NCI-H510A (cell line): Measurements from ENCODE around the gene GPD2.

Experiments
- DNase-seq: peaks from one replicate; lab custom pipeline; 2025; lab: John Stamatoyannopoulos, UW

The GPD2 gene

DNA sequence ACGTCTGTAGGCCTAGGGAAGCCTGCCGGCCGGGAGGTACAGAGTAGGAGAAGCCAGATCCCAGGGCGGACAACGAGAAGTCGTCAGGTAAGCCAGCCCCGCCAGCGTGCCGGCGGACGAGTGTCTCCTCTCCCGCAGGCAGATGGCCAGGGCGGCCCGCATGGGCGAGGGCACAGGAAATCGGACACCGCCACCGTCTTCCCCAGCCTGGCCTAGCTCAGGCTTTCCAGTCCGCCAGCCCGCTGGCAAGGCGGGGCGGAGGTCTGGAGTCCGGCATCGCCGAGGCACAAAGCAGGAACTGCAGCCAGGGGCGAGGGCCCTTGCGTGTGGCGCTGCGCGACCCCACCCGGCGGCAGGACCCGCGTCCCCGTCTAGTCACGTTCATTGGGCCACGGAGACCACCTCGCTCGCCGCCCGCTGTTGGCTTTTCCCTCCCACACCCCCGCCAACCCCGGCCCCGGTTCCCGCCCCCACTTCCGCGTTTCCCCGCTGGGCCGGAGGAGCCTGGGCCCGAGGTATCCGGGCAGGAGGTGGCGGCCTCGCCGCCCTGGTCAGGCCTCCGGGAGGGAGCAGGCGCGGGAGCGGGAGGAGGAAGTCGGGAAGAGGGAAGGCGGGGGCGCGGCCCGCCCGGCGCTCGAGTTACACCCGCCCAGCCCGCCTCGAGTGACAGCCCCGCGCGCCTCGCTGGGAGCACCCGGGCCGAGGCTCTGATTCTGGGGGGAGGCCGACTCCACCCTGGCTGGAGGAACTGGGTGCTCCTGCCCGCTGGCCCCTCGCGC lies at the start of gene GPD2:
TSS of gene GPD2 (plus strand) at position 662 of the 779 bp plus-strand sequence. CDS start 39,727 bp downstream, outside the sequence.
- DNase-seq = peak; percentile 58

DNA sequence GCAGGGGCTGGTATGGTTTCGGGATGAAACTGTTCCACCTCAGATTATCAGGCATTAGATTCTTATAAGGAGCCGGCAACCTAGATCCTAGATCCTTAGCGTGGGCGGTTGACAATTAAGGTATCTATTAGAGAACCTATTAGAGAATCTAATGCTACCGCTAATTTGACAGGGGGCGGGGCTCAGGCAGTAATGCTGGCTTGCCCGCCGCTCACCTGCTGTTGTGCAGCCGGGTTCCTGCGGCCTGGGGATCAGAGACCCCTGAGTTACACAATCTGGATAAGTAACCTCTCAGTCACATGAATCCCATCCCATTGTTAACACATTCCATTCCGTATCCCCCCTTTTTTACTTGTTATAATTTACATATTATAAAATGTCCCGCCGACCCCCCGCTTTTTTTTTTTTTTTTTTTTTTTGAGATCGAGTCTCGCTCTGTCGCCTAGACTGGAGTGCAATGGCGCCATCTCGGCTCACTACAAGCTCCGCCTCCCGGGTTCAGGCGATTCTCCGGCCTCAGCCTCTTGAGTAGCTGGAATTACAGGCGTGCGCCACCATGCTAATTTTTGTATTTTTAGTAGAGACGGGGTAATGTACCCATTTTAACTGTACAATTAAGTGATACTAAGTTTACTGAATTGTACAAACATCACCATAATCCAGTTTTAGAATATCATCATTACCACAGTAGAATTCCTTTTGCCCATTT lies 42.0 kb upstream of the GPD2 start:
- no peak for DNase-seq

DNA sequence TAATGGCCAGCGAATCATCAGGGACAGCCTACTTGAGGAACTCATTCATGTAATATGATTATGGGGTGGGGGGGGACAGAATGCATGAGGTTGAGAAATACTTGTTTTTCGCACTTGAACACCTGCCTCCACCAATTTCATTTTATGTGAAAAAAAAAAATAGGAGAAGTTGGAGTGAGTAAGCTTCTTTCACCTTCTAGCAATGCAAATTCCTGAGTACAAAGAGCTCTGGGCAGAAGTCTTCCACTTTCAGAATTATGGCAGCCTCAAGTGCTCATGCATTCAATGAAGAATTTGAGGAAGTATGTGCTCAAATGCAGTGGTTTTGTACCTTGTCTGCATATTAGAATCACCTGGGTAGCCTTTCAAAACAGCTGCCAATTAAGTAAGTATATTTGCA lies 40.1 kb upstream of the GPD2 start:
- no peak for DNase-seq

DNA sequence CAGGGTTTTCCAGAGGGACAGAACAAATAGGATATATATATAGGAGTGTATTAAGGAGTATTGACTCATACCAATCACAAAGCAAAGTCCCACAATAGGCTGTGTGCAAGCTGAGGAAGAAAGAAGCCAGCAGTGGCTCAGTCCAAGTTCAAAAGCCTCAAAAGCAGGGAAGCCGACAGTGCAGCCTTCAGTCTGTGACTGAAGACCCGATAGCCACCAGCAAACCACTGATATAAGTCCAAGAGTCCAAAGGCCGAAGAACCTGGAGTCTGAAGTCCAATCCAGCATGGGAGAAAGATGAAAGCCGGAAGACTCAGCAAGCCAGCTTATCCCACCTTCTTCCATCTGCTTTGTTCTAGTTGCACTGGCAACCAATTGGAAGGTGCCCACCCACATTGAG lies 39.0 kb upstream of the GPD2 start:
- DNase-seq = no peak

DNA sequence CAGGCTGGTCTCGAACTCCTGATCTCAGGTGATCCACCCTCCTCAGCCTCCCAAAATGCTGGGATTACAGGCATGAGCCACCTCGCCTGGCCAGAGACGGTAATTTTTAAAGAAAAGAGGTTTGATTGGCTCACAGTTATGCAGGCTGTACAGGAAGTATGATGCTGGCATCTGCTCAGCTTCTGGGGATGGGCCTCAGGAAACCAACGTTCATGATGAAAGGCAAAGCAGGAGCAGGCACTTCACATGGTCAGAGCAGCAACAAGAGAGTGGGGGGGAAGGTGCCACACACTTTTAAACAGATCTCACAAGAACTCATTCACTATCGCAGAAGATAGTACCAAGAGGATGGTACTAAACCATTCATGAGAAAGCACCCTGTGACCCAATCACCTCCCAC lies 38.0 kb upstream of the GPD2 start:
- no peak for DNase-seq

DNA sequence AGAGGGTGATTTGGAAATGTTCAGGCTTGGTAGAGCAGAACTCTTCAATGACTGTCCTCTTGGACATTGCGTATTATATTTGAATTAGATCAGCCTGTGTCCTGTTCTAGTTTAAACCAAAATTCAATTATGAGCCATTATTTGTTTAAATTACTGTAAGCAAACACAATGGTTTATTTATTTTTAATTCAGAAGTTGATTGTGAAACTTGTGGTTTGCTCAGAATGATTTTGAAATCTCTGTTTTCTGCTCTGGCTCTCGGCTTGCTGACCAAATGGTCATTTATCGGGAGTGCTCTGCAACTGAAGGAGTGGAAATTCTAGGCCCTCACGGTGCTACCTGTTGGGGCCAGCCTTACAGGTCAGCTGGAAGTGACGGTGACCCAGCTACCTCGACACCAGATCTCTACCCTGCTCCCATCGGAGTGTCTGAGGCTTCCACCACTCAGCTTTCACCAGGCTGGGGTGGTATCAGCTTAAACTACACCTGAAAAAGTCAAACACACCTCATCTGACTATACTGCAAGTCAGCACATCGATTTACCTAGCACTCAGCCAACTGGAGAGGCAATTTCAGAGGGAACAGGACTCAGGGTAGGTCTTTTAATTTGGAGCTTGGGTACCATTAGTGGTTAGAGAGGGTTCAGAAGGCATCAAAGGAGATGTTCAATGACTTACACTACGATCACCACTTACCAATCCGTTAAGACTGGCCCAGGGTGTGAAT lies 36.8 kb upstream of the GPD2 start:
- no peak for DNase-seq

DNA sequence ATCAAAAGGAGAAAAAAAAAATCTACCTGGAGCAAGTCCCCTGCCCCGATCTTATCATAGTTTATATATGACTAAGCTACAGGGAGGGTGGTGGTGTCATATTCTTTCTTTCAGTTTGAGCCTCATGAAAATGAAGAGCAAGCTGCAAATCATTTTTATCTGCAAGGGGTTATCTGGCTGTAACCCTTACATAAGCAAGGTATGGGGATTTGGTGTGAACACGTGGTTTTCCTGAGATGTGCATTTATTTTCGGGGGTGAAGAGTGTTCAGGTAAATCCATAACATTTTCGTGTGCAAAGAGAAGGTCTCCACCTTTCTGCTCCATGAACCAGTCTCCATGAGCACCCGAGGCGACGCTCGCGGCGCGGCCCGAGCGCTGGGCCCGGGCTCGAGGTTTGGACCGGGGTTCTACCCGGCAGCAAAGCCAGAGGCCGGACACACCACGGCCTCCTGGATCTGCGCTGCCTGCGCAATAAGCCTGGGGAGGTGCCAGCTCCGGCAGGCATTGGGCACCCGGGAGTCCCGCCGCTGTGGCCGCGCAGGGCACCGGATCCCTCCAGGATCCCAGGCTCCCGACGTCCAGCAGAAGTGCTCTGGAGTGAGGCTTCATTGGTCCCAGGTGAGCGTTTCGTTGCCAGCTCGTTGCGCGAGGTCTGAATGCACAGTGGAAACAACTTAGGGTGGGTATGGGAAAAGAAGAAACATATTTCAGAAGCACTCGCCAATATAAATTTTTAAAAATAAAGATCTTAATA lies 36.1 kb upstream of the GPD2 start:
- peak; percentile 47 for DNase-seq

DNA sequence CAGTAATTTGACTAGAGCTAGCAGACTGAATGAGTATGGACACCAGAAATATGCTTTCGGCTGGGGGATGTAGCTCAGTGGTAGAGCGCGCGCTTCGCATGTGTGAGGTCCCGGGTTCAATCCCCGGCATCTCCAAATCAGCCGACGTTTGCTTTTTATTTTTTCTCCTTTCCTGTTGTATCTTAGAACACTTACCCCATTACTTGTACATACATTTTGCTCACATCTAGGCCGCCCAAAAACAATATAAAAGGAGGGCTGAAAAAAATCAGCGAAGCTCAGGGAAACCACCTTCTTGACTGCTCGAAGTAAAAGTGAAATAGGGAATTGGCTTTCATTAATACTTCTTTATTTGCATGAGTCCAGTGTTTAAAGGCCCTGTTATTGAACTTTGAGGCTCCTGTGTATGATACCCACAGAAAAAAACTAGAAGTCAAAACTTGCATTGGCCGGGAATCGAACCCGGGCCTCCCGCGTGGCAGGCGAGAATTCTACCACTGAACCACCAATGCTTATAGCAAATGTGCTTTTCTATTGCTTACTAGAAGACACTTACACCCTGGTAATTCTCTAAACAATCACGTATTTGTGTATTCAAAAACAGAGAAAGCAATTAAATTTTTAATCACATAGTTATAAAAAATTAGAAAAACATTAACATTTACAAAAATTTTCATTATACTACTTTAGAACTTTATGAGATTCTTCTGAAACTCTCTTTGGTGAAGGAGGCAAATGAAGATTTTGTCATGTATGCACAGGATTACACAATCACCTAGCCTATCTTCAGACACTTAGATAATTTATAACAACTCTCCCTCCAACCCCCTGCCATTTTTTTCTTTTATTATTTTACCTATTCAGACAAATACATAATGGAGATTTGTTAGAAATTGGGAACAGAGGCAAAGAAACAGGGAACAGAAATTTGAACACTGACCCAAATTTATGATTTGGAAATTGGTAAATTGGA lies 35.2 kb upstream of the GPD2 start:
- DNase-seq = peak; percentile 38

DNA sequence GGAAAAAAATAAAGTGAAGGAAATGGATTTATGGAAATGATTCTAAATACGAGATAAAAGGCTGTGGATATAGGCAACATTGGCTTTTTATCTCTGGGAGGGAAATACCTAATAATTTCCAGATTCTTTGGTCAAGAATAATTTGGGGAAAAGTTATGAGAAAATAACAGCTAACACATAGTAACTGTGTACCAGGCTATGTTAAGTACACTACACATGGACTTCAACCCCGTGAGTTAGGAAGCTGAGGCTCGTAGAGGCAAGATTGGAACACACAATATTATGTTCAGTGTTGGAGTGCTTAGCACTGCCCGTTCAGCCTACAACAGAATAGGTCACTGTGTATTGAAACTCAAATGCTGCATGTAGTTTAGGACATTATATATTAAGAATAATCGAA lies 34.3 kb upstream of the GPD2 start:
- DNase-seq = no peak

DNA sequence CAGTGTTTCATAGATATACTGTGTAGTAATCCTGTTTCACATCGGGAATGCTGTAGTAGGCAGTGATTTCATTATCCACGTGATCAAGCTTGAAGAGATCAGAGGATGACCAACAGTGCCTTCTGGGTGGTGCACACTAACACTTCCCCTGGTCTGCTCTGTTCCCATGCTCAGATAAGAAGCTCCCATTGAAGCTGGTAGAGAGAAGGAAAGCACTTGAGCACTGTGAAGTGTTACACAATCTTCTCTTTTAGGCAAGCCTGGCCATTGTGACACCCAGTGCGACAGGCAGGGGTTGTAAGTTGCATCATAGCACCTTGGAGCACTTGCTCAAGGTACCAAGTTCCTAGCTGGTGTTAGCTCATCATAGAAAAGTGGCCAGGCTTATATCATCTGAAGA lies 30.6 kb upstream of the GPD2 start:
- DNase-seq = no peak

DNA sequence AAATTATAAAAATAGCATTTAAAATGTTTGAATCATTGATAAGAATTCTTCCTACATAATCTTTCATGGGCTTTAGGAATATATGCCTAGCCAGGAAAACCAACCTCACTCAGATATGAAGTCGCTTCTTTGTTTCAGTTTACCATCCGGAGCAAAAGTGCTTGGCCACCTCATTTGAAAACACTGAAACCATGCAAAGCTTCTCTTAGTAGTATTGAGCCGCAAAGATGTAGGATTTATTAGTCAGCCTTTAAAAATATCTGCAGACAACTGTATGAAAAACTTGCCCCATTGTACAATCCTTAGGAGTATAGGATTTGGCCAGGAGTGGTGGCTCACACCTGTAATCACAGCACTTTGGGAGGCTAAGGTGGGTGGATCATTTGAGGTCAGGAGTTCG lies 24.3 kb upstream of the GPD2 start:
- DNase-seq = no peak

DNA sequence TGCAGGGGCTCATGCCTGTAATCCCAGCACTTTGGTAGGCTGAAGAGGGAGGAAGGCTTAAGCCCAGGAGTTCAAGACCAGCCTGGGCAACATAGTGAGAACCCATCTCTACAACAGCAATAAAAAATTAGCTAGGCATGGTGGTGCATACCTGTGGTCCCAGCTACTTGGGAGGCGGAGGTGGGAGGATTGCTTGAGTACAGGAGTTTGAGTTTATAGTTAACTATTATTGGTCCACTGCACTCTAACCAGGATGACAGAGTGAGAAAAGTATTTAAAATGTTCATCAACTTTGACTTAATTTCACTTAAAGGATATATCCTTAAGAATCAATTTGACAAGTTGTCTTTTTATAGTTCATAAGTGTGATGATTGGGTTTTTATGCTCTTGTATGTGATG lies 14.3 kb upstream of the GPD2 start:
- no peak for DNase-seq

DNA sequence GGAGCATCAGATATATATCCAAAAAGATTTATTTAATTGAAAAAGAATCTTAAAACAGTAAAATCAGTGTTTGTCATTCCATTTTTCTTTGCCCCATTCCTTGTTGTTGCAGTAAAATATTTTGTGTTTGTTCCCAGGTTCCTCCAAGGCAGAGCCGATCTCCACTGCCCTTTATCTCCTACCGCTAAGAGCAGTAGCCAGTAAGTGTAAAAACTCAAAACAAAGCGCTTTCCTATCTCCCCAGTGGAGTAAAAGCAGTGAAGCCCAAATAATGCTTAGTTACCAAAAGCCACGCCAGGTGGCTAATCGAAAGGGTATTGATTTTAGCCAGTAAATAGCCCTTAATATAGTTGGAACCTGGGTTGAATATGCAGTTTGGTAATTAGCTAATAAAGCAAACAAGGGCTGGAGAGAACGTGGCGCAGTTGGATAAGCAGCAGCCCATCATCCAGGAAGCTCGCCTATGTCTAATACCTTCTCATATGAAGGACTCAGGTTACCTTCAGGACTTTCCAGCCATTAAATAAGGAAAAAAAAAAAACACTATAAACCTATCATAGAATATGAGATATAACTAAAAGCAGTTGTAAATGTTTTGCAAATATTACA lies 12.4 kb upstream of the GPD2 start:
- DNase-seq = no peak

DNA sequence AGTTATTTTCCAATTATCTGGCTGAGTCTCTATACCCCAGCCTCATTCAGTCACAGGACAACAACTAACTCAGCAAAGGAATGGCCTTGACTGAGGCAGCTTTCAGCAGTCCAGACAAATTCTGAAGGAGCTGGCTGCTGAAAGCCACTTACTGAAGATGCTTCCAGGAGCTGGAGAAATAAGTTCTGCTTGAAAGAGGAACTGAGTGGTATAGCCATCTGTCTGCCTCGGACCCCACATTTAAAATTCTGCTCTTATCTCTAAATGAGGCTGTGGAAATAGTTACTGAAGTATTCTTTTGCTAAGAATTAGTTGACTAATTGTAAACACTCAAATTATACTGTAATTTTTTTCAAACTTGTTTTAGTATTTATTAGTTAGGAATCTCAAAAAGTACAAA lies 9.1 kb upstream of the GPD2 start:
- no peak for DNase-seq

DNA sequence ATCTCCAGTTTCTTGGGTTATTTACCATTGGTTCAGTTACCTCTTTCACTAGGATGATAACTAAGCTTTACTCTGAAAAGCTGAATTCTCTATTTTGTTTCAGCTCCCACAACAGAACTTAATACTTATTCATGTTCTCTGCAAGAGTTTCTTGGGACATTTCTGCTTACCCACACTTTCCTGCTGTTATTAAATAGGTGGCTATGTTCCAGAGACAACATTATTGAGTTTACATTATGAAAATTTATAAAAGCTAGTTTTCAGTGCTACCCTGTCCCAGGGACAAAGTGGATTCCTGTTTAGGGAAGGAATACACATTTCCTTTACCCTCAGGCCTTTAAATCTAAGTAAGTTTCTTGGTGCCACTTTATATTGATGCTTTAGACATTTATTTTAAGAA lies 7.0 kb upstream of the GPD2 start:
- DNase-seq = no peak

DNA sequence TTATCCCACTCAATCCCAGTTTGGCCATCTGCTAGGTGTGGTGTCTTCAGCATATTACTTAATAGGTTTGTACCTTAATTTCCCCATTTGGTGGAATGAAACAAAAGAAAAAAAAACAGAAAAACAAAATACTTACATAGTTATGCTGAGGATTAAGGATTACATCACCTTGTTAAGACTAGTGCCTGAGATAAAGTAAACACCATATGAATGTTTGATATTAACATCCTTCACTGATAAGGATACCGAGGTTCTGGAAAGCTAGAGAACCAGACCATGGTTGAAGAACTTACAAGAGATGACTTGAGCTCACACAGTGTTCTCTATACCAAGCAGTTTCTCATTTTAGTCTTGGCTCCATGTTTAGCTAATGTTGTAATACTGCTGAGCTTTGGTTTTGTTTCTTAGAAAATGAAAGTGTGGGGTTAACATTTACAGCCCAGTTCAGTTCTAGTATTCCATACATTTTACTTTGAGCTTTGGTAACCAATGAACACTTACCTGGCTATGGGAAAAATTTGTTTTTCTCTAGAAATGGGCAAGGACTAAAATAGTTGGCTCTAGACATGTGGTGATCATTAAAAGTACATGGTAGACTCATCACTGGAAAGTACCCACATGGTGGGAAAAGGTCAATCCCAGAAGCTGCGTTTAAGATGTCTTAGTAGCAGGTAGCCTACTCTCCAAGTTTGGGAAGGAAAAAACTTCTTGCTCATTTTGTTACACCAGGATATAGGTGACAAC lies 5.8 kb upstream of the GPD2 start:
- no peak for DNase-seq

DNA sequence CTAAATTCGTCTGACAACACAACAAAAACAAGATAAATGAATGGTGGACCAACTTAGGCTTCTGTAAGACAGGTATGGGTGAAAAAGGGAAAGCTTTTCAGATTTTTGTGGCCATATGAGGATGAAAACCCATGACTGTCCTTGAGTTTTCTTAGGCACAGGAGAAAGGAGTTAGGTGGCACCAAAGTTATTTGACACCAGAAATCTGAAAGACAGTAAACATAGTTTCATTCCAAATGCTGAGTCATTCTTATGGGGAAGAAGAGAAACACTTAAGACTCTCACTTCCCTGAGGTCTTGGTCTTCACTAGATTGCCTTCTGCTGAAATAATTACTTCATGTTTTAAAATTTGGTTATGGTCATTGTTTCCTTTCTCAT lies 5.2 kb upstream of the GPD2 start:
- DNase-seq = no peak

DNA sequence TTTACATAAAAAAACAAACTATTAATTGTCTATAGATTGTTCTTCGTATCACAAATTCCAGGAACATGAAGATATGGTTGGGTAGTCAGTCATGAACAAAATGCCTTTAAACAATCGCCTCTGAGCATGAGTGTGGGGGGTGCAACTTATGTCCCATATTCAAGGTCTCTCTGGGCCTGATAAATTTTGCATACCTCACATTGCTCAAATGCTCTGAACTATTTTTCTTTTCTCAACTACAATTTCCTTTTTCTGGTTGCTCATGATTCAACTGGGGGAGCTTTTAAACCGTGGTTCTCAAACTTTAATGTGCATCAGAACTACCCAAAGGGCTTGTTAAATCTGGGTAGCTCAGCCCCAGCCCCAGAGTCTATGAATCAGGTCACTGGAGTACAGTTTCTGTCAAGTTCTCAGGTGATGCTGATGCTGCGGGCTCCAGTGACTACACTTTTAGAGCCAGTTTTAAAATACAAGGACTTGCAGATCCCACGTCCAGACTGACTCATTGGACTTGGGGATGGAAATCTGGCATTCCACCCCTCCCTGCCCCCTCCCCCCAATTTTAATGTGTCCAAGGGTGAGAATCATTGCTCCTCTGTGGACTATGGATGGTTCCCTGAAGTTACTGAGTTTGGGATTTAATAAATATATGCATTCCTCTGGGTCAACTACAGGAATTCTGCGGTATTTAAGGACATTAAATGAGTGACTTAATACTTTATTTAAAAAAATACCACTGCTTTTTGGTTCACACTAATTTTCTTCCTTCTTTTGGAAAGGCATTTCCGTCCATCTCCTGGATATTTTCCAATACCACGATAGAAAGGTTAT lies 1.5 kb upstream of the GPD2 start:
- no peak for DNase-seq

DNA sequence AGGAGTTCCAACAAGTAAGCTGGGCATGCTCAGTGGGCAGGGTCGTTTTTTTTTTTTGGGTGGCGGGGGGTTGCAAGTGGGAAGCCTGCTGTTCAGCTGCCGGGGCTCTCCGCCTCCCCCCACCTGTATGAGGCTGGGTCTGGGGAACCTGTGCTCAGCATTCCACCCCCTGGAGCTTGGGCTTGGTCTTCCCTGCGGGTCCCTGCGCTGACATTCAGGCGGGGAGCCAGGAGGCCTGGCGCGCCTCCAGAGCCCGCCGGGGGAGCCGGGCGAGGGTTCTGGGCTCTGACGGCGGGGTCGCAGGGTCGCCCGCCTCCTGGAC lies 822 bp upstream of the GPD2 start:
- no peak for DNase-seq
